Endothelial cell of umbilical vein (primary cell): ENCODE data around the gene ALLC. TPM values are rescaled to one million over a fixed set of nuclear protein-coding genes. Genes with fewer than 3 reads are reported as not detected.
"Not testable (repeated sequence)": the region's sequence is repeated elsewhere in the genome, so short reads cannot be mapped to it uniquely, and the experiment has no call there.

Source experiments
- BruUV-seq: library from RNA; stranded (reverse); fragments of 400-500 nt; replicated peaks from 2 replicates; lab custom pipeline; 2021; lab: Mats Ljungman, UMichigan
- CTCF ChIA-PET: fragments of 300-600, 350-600 bp; sonication (Branson Sonifier 250); formaldehyde crosslinking; loops from one replicate; lab custom pipeline; 2021; ENCODE audit warnings: antibody characterized with exemption, inconsistent platforms; lab: Charles Lee
- POLR2A ChIA-PET: fragments of 300-600, 350-600 bp; sonication (Branson Sonifier 250); formaldehyde crosslinking; loops from one replicate; lab custom pipeline; 2021; ENCODE audit warnings: antibody characterized with exemption, inconsistent platforms; lab: Charles Lee
- DNase-seq: peaks from one replicate; pipeline ENCODE4 v3.0.0-alpha.2; 2011; ENCODE audit warnings: low read depth, low spot score
- FAIRE-seq: peaks from 2 replicates; lab custom pipeline; 2011; peaks lifted over from hg19 to GRCh38; lab: Jason Lieb, UNC
- H2AFZ ChIP-seq: 2 replicates; pipeline ENCODE4 v1.6.0; 2012; ENCODE audit warnings: low read depth, low read length, control low read depth, inconsistent platforms
- H3K27ac ChIP-seq: 2 replicates; pipeline ENCODE4 v1.5.1; 2011; ENCODE audit warnings: low read depth, mild to moderate bottlenecking, control low read depth, low read length, moderate library complexity; ENCODE audit not compliant: insufficient read depth
- H3K27me3 ChIP-seq, 2 experiments: 2 replicates each; pipeline versions ENCODE4 v1.6.0 to v1.6.1; 2011; ENCODE audit warnings: low read length in 2 of 2, mixed read lengths in 1 of 2; ENCODE audit not compliant: control insufficient read depth in 2 of 2, insufficient read depth in 2 of 2
- H3K36me3 ChIP-seq, 2 experiments: 2 replicates in 1 of 2; 3 replicates in 1 of 2; pipeline ENCODE4 v1.5.1; 2011; ENCODE audit warnings: low read length in 2 of 2, mild to moderate bottlenecking in 1 of 2, moderate library complexity in 1 of 2; ENCODE audit not compliant: control insufficient read depth in 2 of 2, insufficient read depth in 2 of 2; ENCODE audit errors: extremely low read depth in 1 of 2
- H3K4me1 ChIP-seq: 3 replicates; pipeline ENCODE4 v1.5.1; 2011; ENCODE audit warnings: mild to moderate bottlenecking, low read length; ENCODE audit not compliant: control insufficient read depth, insufficient read depth; ENCODE audit errors: extremely low read depth
- H3K4me2 ChIP-seq: 2 replicates; pipeline ENCODE4 v1.6.1; 2011; ENCODE audit warnings: low read length, control low read depth, mixed read lengths; ENCODE audit not compliant: insufficient read depth
- H3K4me3 ChIP-seq, 3 experiments: fragments of 200-600 bp in 1 of 3; sonication (generic), shearing (Covaris generic) in 1 of 3; replicated peaks in 1 of 3; 2 replicates each; pipeline ENCODE4 v1.5.1; 2011 to 2016; ENCODE audit warnings: control low read depth in 3 of 3, low read length in 3 of 3, mild to moderate bottlenecking in 2 of 3, inconsistent platforms in 1 of 3, low read depth in 1 of 3, moderate library complexity in 1 of 3; ENCODE audit not compliant: insufficient read depth in 1 of 3
- H3K79me2 ChIP-seq: 2 replicates; pipeline ENCODE4 v1.6.0; 2012; ENCODE audit warnings: low read length, inconsistent platforms; ENCODE audit not compliant: control insufficient read depth, insufficient read depth
- H3K9ac ChIP-seq: replicated peaks from 2 replicates; pipeline ENCODE3; 2011; ENCODE audit warnings: low read length, control low read depth; ENCODE audit not compliant: insufficient read depth; ENCODE audit errors: extremely low read depth
- H3K9me1 ChIP-seq: replicated peaks from 3 replicates; pipeline ENCODE4 v1.6.0; 2011; ENCODE audit warnings: mild to moderate bottlenecking, low read length; ENCODE audit not compliant: control insufficient read depth, insufficient read depth; ENCODE audit errors: extremely low read depth
- H3K9me3 ChIP-seq: replicated peaks from 2 replicates; pipeline ENCODE4 v1.5.1; 2012; ENCODE audit warnings: low read length, inconsistent platforms; ENCODE audit not compliant: control insufficient read depth, insufficient read depth
- H4K20me1 ChIP-seq: replicated peaks from 2 replicates; pipeline ENCODE3; 2011; ENCODE audit warnings: mild to moderate bottlenecking, low read length; ENCODE audit not compliant: control insufficient read depth, insufficient read depth; ENCODE audit errors: extremely low read depth
- CTCF ChIP-seq, 2 donors: IDR thresholded peaks; 1 replicate in 1 of 2; 2 replicates in 1 of 2; pipeline ENCODE4 v1.5.1; 2011; ENCODE audit warnings: low read length in 2 of 2, mild to moderate bottlenecking in 2 of 2, moderate library complexity in 2 of 2, control low read depth in 1 of 2, inconsistent platforms in 1 of 2, low read depth in 1 of 2; ENCODE audit not compliant: insufficient read depth in 1 of 2; ENCODE audit errors: extremely low read depth in 1 of 2
- EZH2 ChIP-seq: IDR thresholded peaks from 2 replicates; pipeline ENCODE4 v1.6.1; 2012; ENCODE audit warnings: borderline replicate concordance, low read depth, mild to moderate bottlenecking, moderate library complexity, low read length, inconsistent platforms; ENCODE audit not compliant: severe bottlenecking
- FOS ChIP-seq: IDR thresholded peaks from 2 replicates; pipeline ENCODE4 v1.6.1; 2011; ENCODE audit warnings: mild to moderate bottlenecking, low read length, moderate library complexity, borderline replicate concordance; ENCODE audit not compliant: insufficient read depth
- POLR2A ChIP-seq: IDR thresholded peaks from 2 replicates; pipeline ENCODE4 v1.6.1; 2012; ENCODE audit warnings: low read depth, mild to moderate bottlenecking, control low read depth, low read length
- dilution Hi-C: fragments of 300-500 bp; cut with MboI; formaldehyde crosslinking; loops from one replicate; pipeline ENCODE4 v1.15.0; 2019; ENCODE audit warnings: low sequenced_read_pairs; ENCODE audit not compliant: extremely low pct_ligation_motif_present
- intact Hi-C: fragments of 100-400 bp; cut with micrococcal nuclease; formaldehyde crosslinking; loops from one replicate; pipeline ENCODE4 v1.10.0; 2022
- polyA plus RNA-seq, 4 experiments: library from polyadenylated mRNA; depleted of rRNA in 3 of 4; stranded (reverse) in 3 of 4; unstranded in 1 of 4; fragments of >200 nt; gene quantifications; 2 replicates each; pipeline versions ENCODE4 v1.2.1 to v1.2.3, GENCODE V29; 2011 to 2012; ENCODE audit warnings: missing spikeins in 1 of 4
- total RNA-seq: library from RNA; stranded (reverse); gene quantifications from 2 replicates; pipeline ENCODE4 v1.2.3, GENCODE V29; 2021

Gene ALLC
- total and polyA plus RNA-seq, 2 donors (not counting 3 experiments of a cell fraction or from before 2014, with no cell fraction given), result not detected

GRCh38 chr2:3618367-3618766 lies 39.6 kb upstream of the ALLC start:
- intact Hi-C loops, result no loop called here
- POLR2A ChIA-PET, result no interaction called here
- CTCF ChIA-PET, result no interaction called here

GRCh38 chr2:3619033-3619432 lies 39.0 kb upstream of the ALLC start:
- no peaks in the 10 kb centered on the region for H4K20me1 ChIP-seq
- no peak overlapping the region for H3K4me2 ChIP-seq
- H3K36me3 ChIP-seq, result no peaks in the 10 kb centered on the region
- intact Hi-C loops (no loop called here), dilution Hi-C loops (no loop called here)
- H3K27me3 ChIP-seq, result peaks cover 0 to 5% of the 10 kb centered on the region in 2 experiments
- no peak for TF ChIP-seq CTCF (IDR thresholded peaks at IDR 0.05; ENCODE audit: extremely low read depth in 1 of 2, insufficient read depth in 1 of 2, low read depth in 1 of 2, low read length in 2 of 2)
- BruUV-seq, result no TSS peak
- ChIA-PET CTCF (no interaction called here), POLR2A (no interaction called here)
- H3K4me3 ChIP-seq, result no peak overlapping the region
- H3K79me2 ChIP-seq, result no peaks in the 10 kb centered on the region
- FAIRE-seq (no peak), DNase-seq (no peak)
- H3K4me1 ChIP-seq, result no peaks in the 10 kb centered on the region
- H3K9me3 ChIP-seq, result no peaks in the 10 kb centered on the region
- no peak overlapping the region for H3K9ac ChIP-seq
- no peak overlapping the region for H2AFZ ChIP-seq
- H3K27ac ChIP-seq, result no peak overlapping the region
- H3K9me1 ChIP-seq, result no peaks in the 10 kb centered on the region

More at GRCh38 chr2:3618367-3618766, 39.6 kb upstream of the ALLC start:
- no peak for FAIRE-seq
- H3K9ac ChIP-seq, result no peak overlapping the region
- H3K79me2 ChIP-seq, result no peaks in the 10 kb centered on the region
- DNase-seq, result no peak
- no peaks in the 10 kb centered on the region for H3K4me1 ChIP-seq
- no peak overlapping the region for H2AFZ ChIP-seq
- TF ChIP-seq POLR2A (no peak), EZH2 (no peak), FOS (no peak)
- H4K20me1 ChIP-seq, result no peaks in the 10 kb centered on the region
- dilution Hi-C loops, result no loop called here
- BruUV-seq, result no TSS peak
- no peaks in the 10 kb centered on the region for H3K9me1 ChIP-seq
- no peak overlapping the region for H3K4me3 ChIP-seq
- H3K9me3 ChIP-seq, result no peaks in the 10 kb centered on the region
- H3K4me2 ChIP-seq, result no peak overlapping the region
- no peak overlapping the region for H3K27ac ChIP-seq
- peaks cover 0 to 5% of the 10 kb centered on the region in 2 experiments for H3K27me3 ChIP-seq
- H3K36me3 ChIP-seq, result no peaks in the 10 kb centered on the region

GRCh38 chr2:3619661-3620060 lies 38.3 kb upstream of the ALLC start:
- not testable (repeated sequence) for FAIRE-seq, BruUV-seq, H3K27ac ChIP-seq

More at GRCh38 chr2:3619661-3620060, 38.3 kb upstream of the ALLC start:
- H3K4me3 ChIP-seq, H3K4me2 ChIP-seq, H3K79me2 ChIP-seq, H3K9me1 ChIP-seq, H3K9ac ChIP-seq, H2AFZ ChIP-seq, H3K4me1 ChIP-seq, H3K36me3 ChIP-seq, dilution Hi-C loops, H4K20me1 ChIP-seq, POLR2A ChIA-PET, H3K9me3 ChIP-seq, CTCF ChIA-PET, DNase-seq, H3K27me3 ChIP-seq, intact Hi-C loops: not testable (repeated sequence)
